GM06990 (cell line): ENCODE measurements around the gene MICU2.

Experiments used
- DNase-seq: peaks from one replicate; pipeline ENCODE4 v3.0.0-alpha.2; 2011; ENCODE audit not compliant: insufficient read length; ENCODE audit errors: extremely low read depth
- H3K27me3 ChIP-seq: replicated peaks from 2 replicates; pipeline ENCODE4 v1.6.0; 2011; ENCODE audit warnings: low read length; ENCODE audit not compliant: control insufficient read depth, insufficient read depth
- H3K36me3 ChIP-seq: 2 replicates; pipeline ENCODE4 v1.5.1; 2011; ENCODE audit warnings: low read length; ENCODE audit not compliant: control insufficient read depth, insufficient read depth
- H3K4me3 ChIP-seq: replicated peaks from 2 replicates; pipeline ENCODE4 v1.5.1; 2011; ENCODE audit warnings: low read depth, mild to moderate bottlenecking, control low read depth, low read length
- CTCF ChIP-seq: IDR thresholded peaks from 2 replicates; pipeline ENCODE4 v1.5.1; 2011; ENCODE audit warnings: low read length, control low read depth, mild to moderate bottlenecking, inconsistent platforms; ENCODE audit not compliant: insufficient read depth, poor library complexity, severe bottlenecking

MICU2 gene

GRCh38 chr13:21486322-21486721 is 117.6 kb downstream of the MICU2 start:
- no peak for TF ChIP-seq CTCF
- H3K4me3 ChIP-seq, result no peak overlapping the region
- peaks cover 2% of the 10 kb centered on the region; the same call in 1 of the 2 replicates for H3K36me3 ChIP-seq
- no peak for DNase-seq
- no peaks in the 10 kb centered on the region for H3K27me3 ChIP-seq

DNA sequence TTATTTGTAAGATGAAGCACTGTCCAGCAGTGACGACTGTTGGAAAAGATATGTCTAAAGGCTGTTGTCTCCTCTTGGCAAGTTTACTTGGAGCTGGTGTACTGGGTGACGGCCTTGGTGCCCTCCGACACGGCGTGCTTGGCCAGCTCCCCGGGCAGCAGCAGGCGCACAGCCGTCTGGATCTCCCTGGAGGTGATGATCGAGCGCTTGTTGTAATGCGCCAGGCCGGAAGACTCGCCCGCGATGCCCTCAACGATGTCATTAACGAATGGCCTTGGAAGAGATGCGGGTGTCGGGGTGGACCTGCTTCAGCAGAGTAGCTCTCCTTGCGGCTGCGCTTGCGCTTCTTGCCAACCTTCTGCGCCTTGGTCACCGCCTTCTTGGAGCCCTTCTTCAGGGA is 120.2 kb downstream of the MICU2 start:
- no peak for DNase-seq
- Histone ChIP-seq H3K27me3 (no peaks in the 10 kb centered on the region), H3K4me3 (no peak overlapping the region), H3K36me3 (no peaks in the 10 kb centered on the region)
- no peak for TF ChIP-seq CTCF

DNA sequence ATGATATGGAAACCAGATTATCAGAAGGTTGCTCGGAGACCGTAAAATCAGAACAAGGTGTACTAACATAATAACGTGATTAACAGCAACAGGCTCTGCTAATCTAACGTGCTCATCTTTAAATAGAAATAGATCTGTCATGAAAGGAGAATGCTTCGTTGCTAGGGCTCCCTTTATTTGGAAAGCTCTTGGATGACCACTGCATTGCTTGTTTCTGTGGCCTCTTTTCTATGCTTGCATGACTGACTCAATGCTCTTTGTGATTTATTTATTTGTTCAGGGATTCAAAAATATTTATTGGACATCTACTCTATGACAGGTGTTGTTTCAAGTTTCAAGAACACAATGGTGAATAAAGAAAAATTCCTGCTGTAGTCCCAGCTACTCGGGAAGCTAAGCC is 122.6 kb downstream of the MICU2 start:
- H3K4me3 ChIP-seq, result no peak overlapping the region
- DNase-seq, result no peak
- no peaks in the 10 kb centered on the region for H3K27me3 ChIP-seq
- no peak for TF ChIP-seq CTCF
- no peaks in the 10 kb centered on the region for H3K36me3 ChIP-seq

GRCh38 chr13:21478881-21479808 is 124.8 kb downstream of the MICU2 start:
- DNase-seq, result no peak
- peak; percentile 38 for TF ChIP-seq CTCF
- H3K27me3 ChIP-seq, result no peaks in the 10 kb centered on the region
- H3K36me3 ChIP-seq, result no peaks in the 10 kb centered on the region
- H3K4me3 ChIP-seq, result no peak overlapping the region

DNA sequence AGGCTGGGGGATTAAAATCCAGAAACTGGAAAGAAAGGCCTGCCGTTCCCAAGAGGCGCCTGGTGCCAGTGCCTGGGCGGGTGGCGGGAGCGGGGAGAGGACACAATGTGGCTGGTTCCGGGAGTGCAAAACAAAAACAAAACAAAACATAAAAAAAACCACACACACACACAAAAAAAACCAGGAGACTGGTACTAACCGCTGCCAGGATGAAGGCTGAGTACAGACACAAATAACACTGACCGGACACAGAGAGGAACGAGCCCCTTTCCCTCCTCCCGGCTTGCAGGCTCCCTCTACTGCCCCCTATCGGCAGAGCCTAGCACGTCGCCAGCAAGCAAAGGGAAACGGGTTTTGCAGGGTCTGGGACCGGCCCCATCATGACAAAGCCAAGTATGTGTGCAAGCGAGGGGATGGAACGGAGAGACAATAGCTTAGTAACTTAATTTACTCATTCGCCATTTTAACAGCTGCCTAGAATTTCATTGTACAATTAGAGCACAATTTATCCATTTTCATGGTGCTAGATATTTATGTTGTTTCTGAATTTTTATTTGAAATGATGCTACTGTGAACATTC is 127.0 kb downstream of the MICU2 start:
- peak overlapping the region; percentile 55 for H3K4me3 ChIP-seq
- DNase-seq, result peak; percentile 67

More for the DNA sequence above, 127.0 kb downstream of the MICU2 start:
- H3K27me3 ChIP-seq, result no peaks in the 10 kb centered on the region
- no peaks in the 10 kb centered on the region for H3K36me3 ChIP-seq
- peak; percentile 97 for TF ChIP-seq CTCF
